Naive thymus-derived CD4-positive, alpha-beta T cell (primary cell): ENCODE measurements around the gene IPO13. TPM values are rescaled to one million over a fixed set of nuclear protein-coding genes. Genes with fewer than 3 reads are reported as not detected.
A peak's percentile ranks its signal among the peaks of the same experiment; 100 is the strongest.

Experiments
- ATAC-seq: fragments of 150-1000 bp; cut with Tn5 transposase; 2 replicates; pipeline ENCODE4 v1.10.0; 2021; ENCODE audit warnings: mild to moderate bottlenecking, moderate library complexity
- CTCF ChIA-PET: fragments of 350-600 bp; sonication (Branson Sonifier 250); formaldehyde crosslinking; loops from one replicate; lab custom pipeline; 2021; ENCODE audit warnings: antibody characterized with exemption; lab: Charles Lee
- POLR2A ChIA-PET: fragments of 350-600 bp; sonication (Branson Sonifier 250); formaldehyde crosslinking; loops from one replicate; lab custom pipeline; 2021; ENCODE audit warnings: antibody characterized with exemption, inconsistent platforms; lab: Charles Lee
- DNase-seq, 9 donors: peaks; one replicate each; pipeline versions ENCODE4 v3.0.0 to v3.0.0-alpha.2; 2020 to 2022; ENCODE audit warnings: mixed read lengths in 1 of 9
- H3K27ac ChIP-seq: one replicate; pipeline ENCODE4 v1.7.0; 2013; ENCODE audit warnings: mild to moderate bottlenecking, low read depth, low read length, moderate library complexity
- H3K27me3 ChIP-seq, 2 donors: one replicate each; pipeline ENCODE4 v1.7.0; 2013; ENCODE audit warnings: low read length in 2 of 2, mild to moderate bottlenecking in 2 of 2, moderate library complexity in 2 of 2; ENCODE audit not compliant: control insufficient read depth in 2 of 2, insufficient read depth in 2 of 2
- H3K36me3 ChIP-seq, 3 experiments: 1 replicate in 2 of 3; 2 replicates in 1 of 3; pipeline ENCODE4 v1.7.0; 2013; ENCODE audit warnings: low read length in 3 of 3, mild to moderate bottlenecking in 3 of 3, moderate library complexity in 1 of 3; ENCODE audit not compliant: insufficient read depth in 3 of 3, control insufficient read depth in 2 of 3
- H3K4me1 ChIP-seq, 2 donors: one replicate each; pipeline ENCODE4 v1.7.0; 2013; ENCODE audit warnings: low read length in 2 of 2, mild to moderate bottlenecking in 2 of 2, moderate library complexity in 1 of 2; ENCODE audit not compliant: control insufficient read depth in 2 of 2, insufficient read depth in 2 of 2
- H3K4me3 ChIP-seq: 2 replicates; pipeline ENCODE4 v1.7.0; 2013; ENCODE audit warnings: mild to moderate bottlenecking, low read length
- H3K9me3 ChIP-seq, 3 experiments: 1 replicate in 2 of 3; 2 replicates in 1 of 3; pipeline ENCODE4 v1.7.0; 2013; ENCODE audit warnings: low read length in 3 of 3; ENCODE audit not compliant: control insufficient read depth in 2 of 3
- H3K27ac Mint-ChIP-seq, 9 donors: one replicate each; pipeline ENCODE4 v1.8.0; 2020 to 2022; ENCODE audit warnings: mixed read lengths in 9 of 9, mild to moderate bottlenecking in 8 of 9, moderate library complexity in 5 of 9, inconsistent platforms in 2 of 9
- H3K27me3 Mint-ChIP-seq, 5 donors: one replicate each; pipeline ENCODE4 v1.8.0; 2021 to 2022; ENCODE audit warnings: mixed read lengths in 5 of 5, mild to moderate bottlenecking in 1 of 5
- H3K36me3 Mint-ChIP-seq, 5 donors: one replicate each; pipeline ENCODE4 v1.8.0; 2020 to 2022; ENCODE audit warnings: mixed read lengths in 5 of 5, mild to moderate bottlenecking in 3 of 5, inconsistent platforms in 1 of 5
- H3K4me1 Mint-ChIP-seq, 7 donors: one replicate each; pipeline ENCODE4 v1.8.0; 2020 to 2022; ENCODE audit warnings: mixed read lengths in 7 of 7, mild to moderate bottlenecking in 3 of 7, inconsistent platforms in 1 of 7
- H3K4me3 Mint-ChIP-seq, 10 donors: one replicate each; pipeline ENCODE4 v1.8.0; 2020 to 2022; ENCODE audit warnings: mild to moderate bottlenecking in 10 of 10, mixed read lengths in 10 of 10, moderate library complexity in 6 of 10, inconsistent platforms in 2 of 10
- H3K9me3 Mint-ChIP-seq, 11 donors: one replicate each; pipeline ENCODE4 v1.8.0; 2020 to 2022; ENCODE audit warnings: mixed read lengths in 11 of 11, mild to moderate bottlenecking in 4 of 11, inconsistent platforms in 1 of 11, moderate library complexity in 1 of 11
- intact Hi-C, 2 donors: fragments of 100-400 bp; cut with micrococcal nuclease; formaldehyde crosslinking; loops; one replicate each; pipeline ENCODE4 v1.15.1; 2023
- polyA plus RNA-seq, 2 donors: library from polyadenylated mRNA; unstranded; fragments of 300-500 nt; fragmentation: Illumina TruSeq; gene quantifications; one replicate each; pipeline ENCODE4 v1.2.3, GENCODE V29; 2021
- total RNA-seq, 6 experiments: library from RNA in 5 of 6; stranded (reverse) in 5 of 6; gene quantifications; 1 replicate in 5 of 6; 2 replicates in 1 of 6; pipeline ENCODE4 v1.2.3 and lab custom pipeline; 2021 to 2026

The IPO13 gene
- total and polyA plus RNA-seq, 7 experiments from 2014 or later, result 10.1 to 32.3 (median 15.2) TPM

DNA sequence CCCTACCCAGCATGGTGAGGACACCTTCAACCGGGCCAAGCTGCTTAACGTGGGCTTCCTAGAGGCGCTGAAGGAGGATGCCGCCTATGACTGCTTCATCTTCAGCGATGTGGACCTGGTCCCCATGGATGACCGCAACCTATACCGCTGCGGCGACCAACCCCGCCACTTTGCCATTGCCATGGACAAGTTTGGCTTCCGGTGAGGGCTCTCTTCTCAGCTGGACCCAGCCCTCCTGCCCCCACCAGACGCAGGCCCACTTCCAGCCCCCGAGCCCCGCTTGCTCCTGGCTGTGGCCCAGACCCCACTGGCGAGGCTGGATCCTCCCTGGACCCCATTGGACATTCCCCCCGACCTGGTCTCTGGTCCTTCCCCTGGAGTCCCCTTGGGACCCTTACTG, 38.1 kb downstream of the IPO13 start:
- Mint-ChIP-seq H3K4me1 (peaks cover 0 to 10% (median 2%) of the 10 kb centered on the region in 7 donors), H3K36me3 (peaks cover 0 to under 1% (median 0%) of the 10 kb centered on the region in 5 donors), H3K27me3 (peaks cover 0 to 12% (median 6%) of the 10 kb centered on the region in 5 donors), H3K4me3 (no peak overlapping the region), H3K27ac (no peak overlapping the region), H3K9me3 (no peaks in the 10 kb centered on the region)
- H3K27ac ChIP-seq, result no peak overlapping the region
- H3K27me3 ChIP-seq, result peaks cover 0 to 7% of the 10 kb centered on the region in 2 donors
- ATAC-seq, result no peak
- H3K9me3 ChIP-seq, result no peaks in the 10 kb centered on the region
- no peak overlapping the region for H3K4me3 ChIP-seq
- intact Hi-C loops, result no loop called here
- H3K36me3 ChIP-seq, result no peaks in the 10 kb centered on the region
- peaks cover under 1 to 3% of the 10 kb centered on the region in 2 donors for H3K4me1 ChIP-seq
- POLR2A ChIA-PET, result no interaction called here
- CTCF ChIA-PET, result interaction anchor here (0.5 kb wide), 1 partner anchor 62 kb away, joined by 3 read pairs; no protein-coding TSS in a partner anchor
- DNase-seq, result no peak

- Histone ChIP-seq H3K27me3 (no peaks in the 10 kb centered on the region), H3K27ac (no peak overlapping the region), H3K9me3 (no peaks in the 10 kb centered on the region), H3K36me3 (no peaks in the 10 kb centered on the region), H3K4me3 (no peak overlapping the region), H3K4me1 (peaks cover 0 to 4% of the 10 kb centered on the region in 2 donors)
- ChIA-PET CTCF (no interaction called here), POLR2A (no interaction called here)
- intact Hi-C loops, result no loop called here
- ATAC-seq, result no peak
- no peaks in the 10 kb centered on the region for H3K27me3 Mint-ChIP-seq
- DNase-seq, result no peak
- H3K9me3 Mint-ChIP-seq, result no peaks in the 10 kb centered on the region
- no peak overlapping the region for H3K27ac Mint-ChIP-seq
- peaks cover 0 to 3% (median 0%) of the 10 kb centered on the region in 7 donors for H3K4me1 Mint-ChIP-seq
- no peak overlapping the region for H3K4me3 Mint-ChIP-seq
- H3K36me3 Mint-ChIP-seq, result no peaks in the 10 kb centered on the region
These were observed 39.3 kb downstream of the IPO13 start for GRCh38 chr1:43985984-43986595.

GRCh38 chr1:43986712-43987111, 40.0 kb downstream of the IPO13 start:
- CTCF ChIA-PET, result interaction anchor here (1.0 kb wide), 1 partner anchor 19 kb away, joined by 3 read pairs; no protein-coding TSS in a partner anchor
- H3K9me3 Mint-ChIP-seq, result no peaks in the 10 kb centered on the region
- intact Hi-C loops, result no loop called here
- peaks cover 0 to 3% (median 0%) of the 10 kb centered on the region in 7 donors for H3K4me1 Mint-ChIP-seq
- no peak for DNase-seq
- Histone ChIP-seq H3K27ac (no peak overlapping the region), H3K4me1 (peaks cover 0 to 5% of the 10 kb centered on the region in 2 donors), H3K9me3 (no peaks in the 10 kb centered on the region), H3K36me3 (no peaks in the 10 kb centered on the region), H3K27me3 (no peaks in the 10 kb centered on the region), H3K4me3 (no peak overlapping the region)
- ATAC-seq, result no peak
- no peak overlapping the region for H3K27ac Mint-ChIP-seq
- no peak overlapping the region for H3K4me3 Mint-ChIP-seq
- H3K27me3 Mint-ChIP-seq, result no peaks in the 10 kb centered on the region
- H3K36me3 Mint-ChIP-seq, result no peaks in the 10 kb centered on the region
- POLR2A ChIA-PET, result no interaction called here

DNA sequence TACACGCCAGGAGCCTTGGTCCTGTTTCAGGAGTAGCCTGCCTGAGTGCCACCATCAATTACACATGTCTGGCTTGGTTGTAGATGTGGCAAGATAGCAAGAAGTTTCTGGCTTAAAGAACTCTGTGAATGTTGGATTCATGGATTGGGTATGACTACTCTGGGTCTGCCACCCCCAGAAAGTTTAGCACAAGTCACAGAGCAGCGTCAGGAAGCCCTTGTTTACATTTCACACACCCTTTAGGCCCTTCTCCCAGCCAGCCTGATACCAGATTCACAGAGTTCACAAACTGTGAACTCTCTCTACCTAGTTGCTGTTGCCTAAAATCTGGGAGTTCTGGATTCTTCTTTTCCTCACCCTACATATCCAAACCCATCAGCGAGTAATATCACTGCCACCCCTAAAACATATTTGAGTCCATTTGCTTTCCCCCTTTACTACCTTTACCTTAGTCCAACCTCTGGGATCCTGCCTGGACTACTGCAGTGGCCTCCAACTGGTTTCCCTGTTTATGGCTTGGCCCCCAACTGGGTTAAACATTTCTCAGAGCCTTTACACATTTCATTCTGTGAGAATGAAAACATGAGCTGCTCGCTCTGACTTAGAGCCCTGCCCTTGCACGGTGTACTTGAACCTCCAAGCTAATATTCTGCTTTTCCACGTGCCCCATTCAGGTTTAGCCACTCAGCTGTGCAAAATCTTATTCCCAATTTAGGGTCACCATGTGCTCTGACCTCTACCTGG, 40.6 kb downstream of the IPO13 start:
- no peak overlapping the region for H3K4me3 ChIP-seq
- H3K36me3 Mint-ChIP-seq, result no peaks in the 10 kb centered on the region
- no peak overlapping the region for H3K27ac ChIP-seq
- ATAC-seq (no peak), DNase-seq (no peak)
- CTCF ChIA-PET, result interaction anchor here (1.0 kb wide), 1 partner anchor 18 kb away, joined by 3 read pairs; no protein-coding TSS in a partner anchor
- H3K27ac Mint-ChIP-seq, result peak overlapping the region in 1 of 9 donors; percentile 8
- peaks cover 0 to 9% of the 10 kb centered on the region in 2 donors for H3K4me1 ChIP-seq
- intact Hi-C loops, result no loop called here
- H3K4me3 Mint-ChIP-seq, result no peak overlapping the region
- H3K36me3 ChIP-seq, result no peaks in the 10 kb centered on the region
- peaks cover 0 to 8% (median 4%) of the 10 kb centered on the region in 7 donors for H3K4me1 Mint-ChIP-seq
- H3K27me3 ChIP-seq, result no peaks in the 10 kb centered on the region
- no peaks in the 10 kb centered on the region for H3K27me3 Mint-ChIP-seq
- POLR2A ChIA-PET, result no interaction called here
- no peaks in the 10 kb centered on the region for H3K9me3 ChIP-seq
- no peaks in the 10 kb centered on the region for H3K9me3 Mint-ChIP-seq

DNA sequence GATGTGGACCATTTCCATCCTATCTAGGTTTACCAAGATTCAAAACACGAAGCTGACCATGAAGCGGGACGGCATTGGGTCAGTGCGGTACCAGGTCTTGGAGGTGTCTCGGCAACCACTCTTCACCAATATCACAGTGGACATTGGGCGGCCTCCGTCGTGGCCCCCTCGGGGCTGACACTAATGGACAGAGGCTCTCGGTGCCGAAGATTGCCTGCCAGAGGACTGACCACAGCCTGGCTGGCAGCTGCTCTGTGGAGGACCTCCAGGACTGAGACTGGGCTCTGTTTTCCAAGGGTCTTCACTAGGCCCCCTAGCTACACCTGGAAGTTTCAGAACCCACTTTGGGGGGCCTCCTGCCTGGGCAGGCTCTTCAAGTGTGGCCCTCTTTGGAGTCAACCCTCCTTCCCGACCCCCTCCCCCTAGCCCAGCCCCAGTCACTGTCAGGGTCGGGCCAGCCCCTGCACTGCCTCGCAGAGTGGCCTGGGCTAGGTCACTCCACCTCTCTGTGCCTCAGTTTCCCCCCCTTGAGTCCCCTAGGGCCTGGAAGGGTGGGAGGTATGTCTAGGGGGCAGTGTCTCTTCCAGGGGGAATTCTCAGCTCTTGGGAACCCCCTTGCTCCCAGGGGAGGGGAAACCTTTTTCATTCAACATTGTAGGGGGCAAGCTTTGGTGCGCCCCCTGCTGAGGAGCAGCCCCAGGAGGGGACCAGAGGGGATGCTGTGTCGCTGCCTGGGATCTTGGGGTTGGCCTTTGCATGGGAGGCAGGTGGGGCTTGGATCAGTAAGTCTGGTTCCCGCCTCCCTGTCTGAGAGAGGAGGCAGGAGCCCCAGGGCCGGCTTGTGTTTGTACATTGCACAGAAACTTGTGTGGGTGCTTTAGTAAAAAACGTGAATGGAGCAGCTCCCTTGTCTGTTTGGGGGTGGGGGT, 43.8 kb downstream of the IPO13 start:
- Mint-ChIP-seq H3K27ac (peak overlapping the region in 3 of 9 donors; percentile 60 to 91 (median 81)), H3K4me3 (peak overlapping the region; percentile 83 to 95 (median 92)), H3K9me3 (no peaks in the 10 kb centered on the region), H3K36me3 (no peaks in the 10 kb centered on the region), H3K4me1 (peaks cover 0 to 17% (median 9%) of the 10 kb centered on the region in 7 donors), H3K27me3 (no peaks in the 10 kb centered on the region)
- intact Hi-C loops, result loop anchor here (1.0 to 2.0 kb wide), 5 partner anchors 16 to 44 kb away; partner anchors contain the start of genes ATP6V0B (in 2 of the 2) and IPO13 (in 2 of the 2)
- CTCF ChIA-PET, result no interaction called here
- Histone ChIP-seq H3K9me3 (no peaks in the 10 kb centered on the region), H3K36me3 (no peaks in the 10 kb centered on the region), H3K27me3 (no peaks in the 10 kb centered on the region), H3K4me3 (peak overlapping the region; percentile 79), H3K27ac (peak overlapping the region; percentile 72), H3K4me1 (peaks cover 0 to 11% of the 10 kb centered on the region in 2 donors)
- no peak for ATAC-seq
- DNase-seq, result no peak
- POLR2A ChIA-PET, result interaction anchor here (0.5 to 1.1 kb wide), 6 partner anchors 10 to 1078 kb away, joined by 3 to 5 read pairs (median 4); partner anchors contain the start of gene ATP6V0B

DNA sequence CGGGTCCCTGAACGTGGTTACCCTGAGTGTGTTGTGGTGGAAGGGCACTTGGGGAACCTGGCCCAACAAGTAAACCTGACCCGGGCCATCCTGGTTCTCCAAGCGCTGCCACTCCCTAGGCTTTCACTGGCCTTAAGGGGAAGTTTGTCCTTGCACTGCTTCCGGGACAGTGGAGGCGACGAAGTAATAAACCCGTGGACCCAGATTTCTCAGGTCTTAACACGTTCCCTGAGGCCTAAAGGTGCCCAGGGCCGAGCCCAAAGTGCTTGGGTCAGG, 44.4 kb downstream of the IPO13 start:
- H3K4me3 ChIP-seq, result peak overlapping the region; percentile 79
- ATAC-seq, result no peak
- intact Hi-C loops, result loop anchor here (1.0 to 2.0 kb wide), 5 partner anchors 16 to 45 kb away; partner anchors contain the start of genes ATP6V0B (in 2 of the 2) and IPO13 (in 2 of the 2)
- DNase-seq, result no peak
- no peaks in the 10 kb centered on the region for H3K36me3 ChIP-seq
- H3K4me1 Mint-ChIP-seq, result peaks cover 0 to 17% (median 9%) of the 10 kb centered on the region in 7 donors
- peak overlapping the region; percentile 72 for H3K27ac ChIP-seq
- peak overlapping the region in 5 of 9 donors; percentile 60 to 91 (median 81) for H3K27ac Mint-ChIP-seq
- ChIA-PET POLR2A (interaction anchor here (0.6 kb wide), 1 partner anchor 1077 kb away, joined by 4 read pairs; no protein-coding TSS in a partner anchor), CTCF (no interaction called here)
- H3K27me3 ChIP-seq, result no peaks in the 10 kb centered on the region
- peak overlapping the region; percentile 83 to 95 (median 92) for H3K4me3 Mint-ChIP-seq
- H3K9me3 ChIP-seq, result no peaks in the 10 kb centered on the region
- H3K9me3 Mint-ChIP-seq, result no peaks in the 10 kb centered on the region
- peaks cover 0 to 11% of the 10 kb centered on the region in 2 donors for H3K4me1 ChIP-seq
- H3K36me3 Mint-ChIP-seq, result no peaks in the 10 kb centered on the region
- no peaks in the 10 kb centered on the region for H3K27me3 Mint-ChIP-seq
